Measurements from ENCODE around the gene ATG7. TPM values are rescaled to one million over a fixed set of nuclear protein-coding genes. Genes with fewer than 3 reads are reported as not detected.

The ATG7 gene
- total and polyA plus RNA-seq, 4 donors: 7.4 to 53.8 (median 15.6) TPM

GRCh38 chr3:11558002-11558401 is 285.8 kb downstream of the ATG7 start:
- TF ChIP-seq YY1 (IDR thresholded peaks at IDR 0.05): no peak
- no peak for TF ChIP-seq ZBTB33 (IDR thresholded peaks at IDR 0.05)
- WGBS: 90% methylated on average over 13 of the region's 13 CpGs
- Histone ChIP-seq H3K27me3 (ENCODE audit: control insufficient read depth in 4 of 4, insufficient read depth in 4 of 4, low read length in 3 of 4) (no peaks in the 10 kb centered on the region), H3K36me3 (ENCODE audit: control insufficient read depth in 4 of 4, insufficient read depth in 3 of 4, low read depth in 1 of 4, low read length in 3 of 4) (peaks cover 4 to 19% (median 15%) of the 10 kb centered on the region in 4 donors), H3K9ac (ENCODE audit: low read depth in 1 of 2, low read length in 2 of 2) (no peak overlapping the region), H3K4me3 (ENCODE audit: low read depth in 1 of 3, low read length in 3 of 3) (no peak overlapping the region), H3K9me3 (ENCODE audit: control insufficient read depth in 4 of 4, low read length in 3 of 4) (no peaks in the 10 kb centered on the region), H3K27ac (ENCODE audit: low read depth in 1 of 2, low read length in 2 of 2) (no peak overlapping the region), H3K4me1 (ENCODE audit: control insufficient read depth in 4 of 4, insufficient read depth in 4 of 4, low read length in 3 of 4) (peaks cover 5 to 14% (median 8%) of the 10 kb centered on the region in 4 donors)
- no peak for DNase-seq (ENCODE audit: low spot score)

GRCh38 chr3:11558411-11558903 is 286.3 kb downstream of the ATG7 start:
- Histone ChIP-seq H3K4me3 (ENCODE audit: low read depth in 1 of 3, low read length in 3 of 3) (no peak overlapping the region), H3K27me3 (ENCODE audit: control insufficient read depth in 4 of 4, insufficient read depth in 4 of 4, low read length in 3 of 4) (no peaks in the 10 kb centered on the region), H3K9me3 (ENCODE audit: control insufficient read depth in 4 of 4, low read length in 3 of 4) (no peaks in the 10 kb centered on the region), H3K36me3 (ENCODE audit: control insufficient read depth in 4 of 4, insufficient read depth in 3 of 4, low read depth in 1 of 4, low read length in 3 of 4) (peaks cover 4 to 24% (median 18%) of the 10 kb centered on the region in 4 donors), H3K9ac (ENCODE audit: low read depth in 1 of 2, low read length in 2 of 2) (no peak overlapping the region), H3K4me1 (ENCODE audit: control insufficient read depth in 4 of 4, insufficient read depth in 4 of 4, low read length in 3 of 4) (peaks cover 5 to 11% (median 7%) of the 10 kb centered on the region in 4 donors), H3K27ac (ENCODE audit: low read depth in 1 of 2, low read length in 2 of 2) (no peak overlapping the region)
- no peak for DNase-seq (ENCODE audit: low spot score)
- TF ChIP-seq SP1 (IDR thresholded peaks at IDR 0.05) (no peak), MAX (IDR thresholded peaks at IDR 0.05) (no peak), RAD21 (IDR thresholded peaks at IDR 0.05) (no peak), HNF4A (conservative IDR thresholded peaks at IDR 0.05) (no peak), EGR1 (IDR thresholded peaks at IDR 0.05; ENCODE audit: low read depth in 2 of 2) (no peak), ATF3 (IDR thresholded peaks at IDR 0.05) (no peak), CTCF (IDR thresholded peaks at IDR 0.05; ENCODE audit: low read depth, low read length, missing input control) (no peak), HNF4G (IDR thresholded peaks at IDR 0.05) (no peak), GABPA (IDR thresholded peaks at IDR 0.05 in 1 of 2, conservative IDR thresholded peaks at IDR 0.05 in 1 of 2) (no peak), FOXA1 (IDR thresholded peaks at IDR 0.05) (no peak), NR2F2 (IDR thresholded peaks at IDR 0.05) (no peak), RXRA (IDR thresholded peaks at IDR 0.05) (no peak), REST (IDR thresholded peaks at IDR 0.05) (no peak), TAF1 (conservative IDR thresholded peaks at IDR 0.05) (no peak), YY1 (IDR thresholded peaks at IDR 0.05) (no peak), JUND (IDR thresholded peaks at IDR 0.05) (no peak), FOXA2 (IDR thresholded peaks at IDR 0.05) (no peak), ZBTB33 (IDR thresholded peaks at IDR 0.05) (no peak)
- WGBS: 90% methylated on average over 17 of the region's 17 CpGs
